Fibroblast of villous mesenchyme (primary cell): ENCODE results near the gene THAP2. TPM values are rescaled to one million over a fixed set of nuclear protein-coding genes. Genes with fewer than 3 reads are reported as not detected.

Experiments used
- DNase-seq: peaks from one replicate; pipeline ENCODE4 v3.0.0-alpha.2; 2010; ENCODE audit warnings: low read depth
- H3K4me3 ChIP-seq: 2 replicates; pipeline ENCODE4 v1.5.1; 2011; ENCODE audit warnings: low read depth, mild to moderate bottlenecking, low read length
- total RNA-seq: library from RNA; depleted of rRNA; stranded (reverse); fragments of >200 nt; gene quantifications from 2 replicates; pipeline ENCODE4 v1.2.3, GENCODE V29; 2012
- TF ChIP-seq, protein P1 (sequence below): IDR thresholded peaks from 2 replicates; pipeline ENCODE4 v1.5.1; 2012; ENCODE audit warnings: low read depth, mild to moderate bottlenecking, low read length; ENCODE audit not compliant: insufficient read depth

Gene THAP2
- total RNA-seq, 1 donor = 6.0 TPM

DNA sequence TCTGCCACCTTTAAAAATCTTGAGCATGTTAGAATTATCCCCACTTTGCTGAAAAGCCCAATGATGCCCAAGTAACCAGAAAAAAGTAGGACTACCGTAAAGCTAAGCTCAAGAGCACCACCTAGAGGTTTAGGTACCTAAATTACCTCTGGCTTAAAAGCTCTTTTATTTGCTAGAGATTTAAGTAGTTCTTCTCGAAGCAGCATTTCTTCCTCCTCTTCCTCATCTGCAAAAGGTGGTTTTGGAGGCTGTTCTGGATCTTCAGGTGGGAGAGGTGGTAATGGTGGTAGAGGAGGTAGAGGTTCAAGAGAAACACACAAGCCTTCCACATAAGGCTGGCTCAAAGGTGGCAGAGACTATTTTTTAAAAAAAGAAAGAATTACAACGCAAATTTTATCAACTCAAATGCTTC lies 27.4 kb upstream of the THAP2 start:
- TF ChIP-seq, protein P1, sequence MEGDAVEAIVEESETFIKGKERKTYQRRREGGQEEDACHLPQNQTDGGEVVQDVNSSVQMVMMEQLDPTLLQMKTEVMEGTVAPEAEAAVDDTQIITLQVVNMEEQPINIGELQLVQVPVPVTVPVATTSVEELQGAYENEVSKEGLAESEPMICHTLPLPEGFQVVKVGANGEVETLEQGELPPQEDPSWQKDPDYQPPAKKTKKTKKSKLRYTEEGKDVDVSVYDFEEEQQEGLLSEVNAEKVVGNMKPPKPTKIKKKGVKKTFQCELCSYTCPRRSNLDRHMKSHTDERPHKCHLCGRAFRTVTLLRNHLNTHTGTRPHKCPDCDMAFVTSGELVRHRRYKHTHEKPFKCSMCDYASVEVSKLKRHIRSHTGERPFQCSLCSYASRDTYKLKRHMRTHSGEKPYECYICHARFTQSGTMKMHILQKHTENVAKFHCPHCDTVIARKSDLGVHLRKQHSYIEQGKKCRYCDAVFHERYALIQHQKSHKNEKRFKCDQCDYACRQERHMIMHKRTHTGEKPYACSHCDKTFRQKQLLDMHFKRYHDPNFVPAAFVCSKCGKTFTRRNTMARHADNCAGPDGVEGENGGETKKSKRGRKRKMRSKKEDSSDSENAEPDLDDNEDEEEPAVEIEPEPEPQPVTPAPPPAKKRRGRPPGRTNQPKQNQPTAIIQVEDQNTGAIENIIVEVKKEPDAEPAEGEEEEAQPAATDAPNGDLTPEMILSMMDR = peak; percentile 79
- no peak overlapping the region for H3K4me3 ChIP-seq
- peak; percentile 69 for DNase-seq

DNA sequence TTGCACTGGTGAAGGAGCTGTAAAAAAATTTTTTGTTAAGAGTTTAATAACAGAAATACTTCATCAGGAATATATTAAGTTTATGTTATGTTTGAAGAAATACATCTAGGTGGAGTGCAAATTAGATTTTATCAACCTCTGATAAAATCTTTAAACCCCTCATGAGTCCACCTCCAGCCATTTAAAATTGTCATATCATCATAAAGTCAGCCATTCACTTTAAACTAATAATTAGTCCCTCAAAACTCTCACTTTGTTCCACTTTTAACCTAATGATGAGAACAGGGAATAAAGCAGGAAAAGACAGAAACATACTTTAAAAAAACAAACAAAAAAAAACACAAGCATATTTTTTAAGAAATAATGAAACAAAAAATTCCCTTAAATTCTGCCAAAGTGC lies 25.6 kb upstream of the THAP2 start:
- DNase-seq = no peak
- TF ChIP-seq, protein P1 = no peak
- H3K4me3 ChIP-seq = no peak overlapping the region

DNA sequence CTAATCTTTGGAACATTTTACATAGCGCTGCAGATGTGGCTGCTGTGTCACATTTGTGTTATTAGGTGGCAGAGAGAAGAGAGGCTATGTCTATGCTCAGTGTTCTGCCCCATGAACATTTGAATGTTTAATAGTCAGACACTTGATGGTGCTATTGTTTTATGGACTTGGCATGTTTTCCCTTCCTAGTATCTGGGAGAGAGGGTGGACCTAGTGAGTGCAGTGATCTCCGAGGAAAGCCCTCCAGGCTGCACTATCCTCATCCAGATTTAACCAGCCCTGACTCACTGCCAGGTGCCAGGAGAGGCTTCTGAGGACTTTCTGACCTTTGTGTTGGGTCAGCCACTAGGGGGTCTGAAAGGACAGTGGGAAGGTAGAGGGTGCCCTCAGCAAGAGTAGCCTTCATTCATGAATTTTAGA lies 24.8 kb upstream of the THAP2 start:
- TF ChIP-seq, protein P1 = no peak
- H3K4me3 ChIP-seq = no peak overlapping the region
- DNase-seq = peak; percentile 3

DNA sequence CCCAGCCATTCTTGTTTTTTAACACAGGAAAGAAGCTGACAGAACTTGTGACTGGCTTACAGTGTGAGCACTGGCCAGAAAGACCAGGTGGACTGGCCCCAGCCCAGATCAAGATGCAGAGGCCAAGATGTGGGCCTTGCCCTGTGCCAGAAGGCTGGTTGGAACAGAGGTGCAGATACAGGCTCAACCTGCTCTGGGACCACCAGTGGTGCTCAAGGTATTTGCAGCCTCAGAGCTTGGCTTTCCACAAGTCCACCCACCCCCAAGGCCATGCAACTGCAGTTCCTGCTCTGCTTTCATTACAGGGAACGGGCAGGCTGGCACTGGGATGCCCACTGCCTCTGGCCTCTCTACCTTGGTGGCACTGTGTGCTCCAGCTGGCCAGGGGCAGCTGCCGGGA lies 23.8 kb upstream of the THAP2 start:
- no peak for DNase-seq
- TF ChIP-seq, protein P1 = no peak
- no peak overlapping the region for H3K4me3 ChIP-seq

DNA sequence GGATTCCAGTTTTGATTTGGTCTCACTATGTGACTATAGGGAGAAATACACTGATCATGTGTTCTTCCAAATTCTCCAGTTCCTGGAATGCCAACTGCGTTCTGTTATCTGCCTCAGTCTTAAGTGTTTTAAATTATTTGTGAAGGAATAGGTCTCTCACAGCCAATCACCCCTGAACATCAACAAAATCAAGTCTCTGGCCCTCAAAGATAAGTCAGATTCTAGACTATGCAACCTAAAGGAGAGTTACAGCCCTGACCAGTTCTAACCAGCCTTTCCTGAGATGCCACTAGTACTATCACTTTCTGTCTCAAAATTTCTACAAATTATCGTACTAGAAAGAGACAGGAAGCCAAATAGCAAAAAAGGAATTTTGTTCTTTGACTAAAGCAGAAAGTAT lies 22.7 kb upstream of the THAP2 start:
- no peak overlapping the region for H3K4me3 ChIP-seq
- DNase-seq = no peak
- TF ChIP-seq, protein P1 = no peak

DNA sequence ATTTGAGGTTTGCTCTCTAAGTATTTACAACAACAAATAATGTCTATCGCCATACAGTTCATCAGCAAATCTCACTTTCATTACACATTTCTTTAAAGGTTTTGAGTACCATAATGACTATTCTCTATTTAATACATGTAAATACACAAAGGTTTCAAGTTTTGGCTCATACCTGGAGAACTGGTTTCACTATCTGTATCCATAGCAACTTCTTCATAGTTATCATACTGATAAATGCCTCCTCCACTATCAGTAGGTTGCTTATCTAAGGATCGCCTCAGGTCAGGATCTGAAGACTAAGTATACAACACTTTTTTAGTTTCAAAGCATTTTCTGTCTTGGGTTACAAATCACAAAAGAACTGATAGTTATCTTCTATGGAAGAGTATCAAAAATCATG lies 21.8 kb upstream of the THAP2 start:
- TF ChIP-seq, protein P1 = no peak
- no peak for DNase-seq
- no peak overlapping the region for H3K4me3 ChIP-seq

DNA sequence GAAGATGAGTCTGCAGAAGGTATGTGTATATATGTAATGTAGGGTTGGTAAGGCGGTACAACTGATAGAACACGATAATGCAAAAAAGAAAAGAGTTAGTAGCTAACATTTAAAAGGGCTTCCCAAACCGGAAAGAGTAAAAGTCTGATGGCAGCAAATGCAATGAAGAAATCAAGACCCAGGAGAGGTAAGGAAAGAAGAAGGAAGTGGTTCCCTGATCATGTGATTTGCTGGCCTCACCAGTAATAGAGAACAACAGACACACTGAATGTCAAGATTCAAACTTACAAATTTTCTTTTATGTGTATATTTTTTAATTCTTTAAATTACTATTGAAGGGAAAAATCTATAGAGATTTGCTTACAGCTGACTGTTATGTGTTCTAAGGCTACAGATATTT lies 18.8 kb upstream of the THAP2 start:
- no peak overlapping the region for H3K4me3 ChIP-seq
- TF ChIP-seq, protein P1 = no peak
- no peak for DNase-seq
